Islet precursor cell (in vitro differentiated cells): ENCODE measurements around the gene CD27.

ENCODE experiments used
- DNase-seq: peaks from one replicate; pipeline ENCODE4 v3.0.0-alpha.2; 2018

Gene CD27

GRCh38 chr12:6434205-6435140, 10.3 kb upstream of the CD27 start:
- DNase-seq, result no peak

- DNase-seq, result no peak
These were observed 8.6 kb upstream of the CD27 start for GRCh38 chr12:6435961-6436715.

- DNase-seq, result peak; percentile 23
These were observed 7.2 kb upstream of the CD27 start for GRCh38 chr12:6437586-6437985.

GRCh38 chr12:6438345-6438744, 6.4 kb upstream of the CD27 start:
- DNase-seq, result peak; percentile 32

- DNase-seq, result no peak
These were observed 4.4 kb upstream of the CD27 start for GRCh38 chr12:6440391-6440790.

- no peak for DNase-seq
These were observed 1.9 kb upstream of the CD27 start for GRCh38 chr12:6442836-6443235.

GRCh38 chr12:6443361-6443983, 1.3 kb upstream of the CD27 start:
- DNase-seq, result peak; percentile 53

GRCh38 chr12:6444031-6444430, 724 bp upstream of the CD27 start:
- DNase-seq, result peak; percentile 45

- peak; percentile 49 for DNase-seq
These were observed 5.5 kb downstream of the CD27 start for GRCh38 chr12:6450091-6450868.

- peak; percentile 56 for DNase-seq
These were observed 6.2 kb downstream of the CD27 start for GRCh38 chr12:6450869-6451347.

- DNase-seq, result peak; percentile 87
These were observed 6.8 kb downstream of the CD27 start, which contains the start of gene TAPBPL for GRCh38 chr12:6451348-6452244. TAPBPL (plus strand) TSS chr12:6452042; CDS start chr12:6452249, 207 bp downstream.

GRCh38 chr12:6452245-6452943, 7.6 kb downstream of the CD27 start:
- DNase-seq, result no peak

- no peak for DNase-seq
These were observed 8.3 kb downstream of the CD27 start for GRCh38 chr12:6452944-6453630.

GRCh38 chr12:6457220-6457945, 12.6 kb downstream of the CD27 start:
- peak; percentile 36 for DNase-seq

- peak; percentile 40 for DNase-seq
These were observed 13.7 kb downstream of the CD27 start for GRCh38 chr12:6458281-6459003.

GRCh38 chr12:6459004-6459337, 14.2 kb downstream of the CD27 start:
- no peak for DNase-seq

- DNase-seq, result peak; percentile 50
These were observed 16.1 kb downstream of the CD27 start for GRCh38 chr12:6460751-6461371.
